ENCODE measurements around the gene HAUS5.

HAUS5 gene

GRCh38 chr19:35622750-35623149 lies 10.2 kb downstream of the HAUS5 start:
- no peak overlapping the region for H3K4me3 ChIP-seq (ENCODE audit: low read depth, low read length)
- no peak for TF ChIP-seq CTCF (IDR thresholded peaks at IDR 0.05; ENCODE audit: low read depth, low read length)
- no peaks in the 10 kb centered on the region for H3K9me3 ChIP-seq (ENCODE audit: severe bottlenecking)
- H3K27ac ChIP-seq: no peak overlapping the region
- DNase-seq: no peak
- H3K27me3 ChIP-seq (ENCODE audit: insufficient read depth, low read depth, severe bottlenecking): no peaks in the 10 kb centered on the region
- H3K36me3 ChIP-seq: peaks cover 28% of the 10 kb centered on the region

GRCh38 chr19:35623327-35624010 lies 10.9 kb downstream of the HAUS5 start:
- Histone ChIP-seq H3K27me3 (ENCODE audit: insufficient read depth, low read depth, severe bottlenecking) (no peaks in the 10 kb centered on the region), H3K4me3 (ENCODE audit: low read depth, low read length) (no peak overlapping the region), H3K9me3 (ENCODE audit: severe bottlenecking) (no peaks in the 10 kb centered on the region), H3K36me3 (peaks cover 24% of the 10 kb centered on the region), H3K27ac (no peak overlapping the region)
- no peak for DNase-seq
- TF ChIP-seq CTCF (IDR thresholded peaks at IDR 0.05; ENCODE audit: low read depth, low read length): no peak

- DNase-seq: no peak
These were observed 15.7 kb downstream of the HAUS5 start for GRCh38 chr19:35628264-35628564.

GRCh38 chr19:35628565-35629331 lies 16.2 kb downstream of the HAUS5 start, which contains the start of gene RBM42:
RBM42 (plus strand) TSS chr19:35629036; CDS start chr19:35629154, 118 bp downstream.
- Histone ChIP-seq H3K36me3 (peaks cover 35% of the 10 kb centered on the region), H3K4me3 (ENCODE audit: low read depth, low read length) (peak within 1 kb of the TSS; percentile 97), H3K9me3 (ENCODE audit: severe bottlenecking) (no peaks in the 10 kb centered on the region), H3K27ac (peak within 1 kb of the TSS; percentile 79), H3K27me3 (ENCODE audit: insufficient read depth, low read depth, severe bottlenecking) (no peaks in the 10 kb centered on the region)
- peak; percentile 97 for DNase-seq
- TF ChIP-seq CTCF (IDR thresholded peaks at IDR 0.05; ENCODE audit: low read depth, low read length): no peak

More at GRCh38 chr19:35628264-35628564, 15.7 kb downstream of the HAUS5 start:
- H3K27me3 ChIP-seq (ENCODE audit: insufficient read depth, low read depth, severe bottlenecking): no peaks in the 10 kb centered on the region
- H3K27ac ChIP-seq: peak overlapping the region; percentile 67
- H3K36me3 ChIP-seq: peaks cover 30% of the 10 kb centered on the region
- H3K4me3 ChIP-seq (ENCODE audit: low read depth, low read length): peak overlapping the region; percentile 97
- H3K9me3 ChIP-seq (ENCODE audit: severe bottlenecking): no peaks in the 10 kb centered on the region
- TF ChIP-seq CTCF (IDR thresholded peaks at IDR 0.05; ENCODE audit: low read depth, low read length): no peak

- H3K27ac ChIP-seq: peak overlapping the region; percentile 79
- TF ChIP-seq CTCF (IDR thresholded peaks at IDR 0.05; ENCODE audit: low read depth, low read length): no peak
- peaks cover 41% of the 10 kb centered on the region for H3K36me3 ChIP-seq
- H3K9me3 ChIP-seq (ENCODE audit: severe bottlenecking): no peaks in the 10 kb centered on the region
- DNase-seq: no peak
- H3K27me3 ChIP-seq (ENCODE audit: insufficient read depth, low read depth, severe bottlenecking): no peaks in the 10 kb centered on the region
- H3K4me3 ChIP-seq (ENCODE audit: low read depth, low read length): peak overlapping the region; percentile 97
These were observed 16.7 kb downstream of the HAUS5 start for GRCh38 chr19:35629332-35629633.
